Occipital lobe (tissue), 2 donors: ENCODE data around the gene ITPR1. TPM values are rescaled to one million over a fixed set of nuclear protein-coding genes. Genes with fewer than 3 reads are reported as not detected.

Experiments
- DNase-seq: peaks from one replicate; lab custom pipeline; 2025; lab: John Stamatoyannopoulos, UW
- total RNA-seq: library from RNA; depleted of rRNA; stranded (reverse); fragments of >200 nt; gene quantifications from one replicate; pipeline ENCODE4 v1.2.3, GENCODE V29; 2014

Gene ITPR1
- total RNA-seq, 1 donor from 2014 or later, result 136 TPM

DNA sequence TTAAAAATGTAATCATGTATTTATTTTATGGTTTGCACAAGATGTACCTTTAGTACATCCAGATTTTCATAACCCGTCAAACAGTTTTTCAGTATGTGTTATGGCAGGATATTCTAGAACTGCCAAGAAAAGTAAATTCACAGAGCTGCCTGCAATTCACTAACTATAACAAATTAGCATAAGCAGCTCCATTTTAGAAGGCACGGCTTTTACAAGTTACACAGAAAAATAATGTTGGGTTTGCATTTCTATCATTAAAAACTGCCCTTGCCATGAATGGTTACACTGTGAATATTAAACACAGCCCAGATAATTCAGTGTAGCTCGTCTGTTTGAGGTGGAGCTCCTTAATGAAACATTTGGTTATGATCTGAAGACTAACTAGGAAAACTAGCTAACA is 391.7 kb downstream of the ITPR1 start:
- no peak for DNase-seq

- no peak for DNase-seq
Observed at GRCh38 chr3:4885316-4885715, 392.2 kb downstream of the ITPR1 start.

GRCh38 chr3:4886448-4886847 is 393.3 kb downstream of the ITPR1 start:
- no peak for DNase-seq

DNA sequence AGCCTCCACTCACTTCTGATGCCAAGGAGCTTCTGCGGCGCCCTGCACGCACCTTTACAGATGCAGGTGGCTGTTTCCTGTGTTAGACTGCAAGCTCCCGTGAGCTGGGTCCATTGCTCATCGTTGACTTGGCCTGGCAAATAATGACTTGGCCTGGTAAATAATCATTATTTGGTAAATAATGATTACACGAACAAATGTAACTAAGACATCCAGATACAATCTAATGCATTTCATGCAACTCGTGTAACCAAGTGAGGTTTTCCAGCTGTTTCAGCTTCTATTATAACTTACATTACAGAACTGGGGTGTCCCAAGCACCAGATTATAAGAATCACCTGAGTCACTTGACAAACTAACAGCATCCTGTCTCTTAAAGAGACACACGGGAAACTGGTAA is 394.0 kb downstream of the ITPR1 start:
- DNase-seq, result no peak

- DNase-seq, result no peak
Observed at GRCh38 chr3:4888913-4889846, 396.0 kb downstream of the ITPR1 start.

DNA sequence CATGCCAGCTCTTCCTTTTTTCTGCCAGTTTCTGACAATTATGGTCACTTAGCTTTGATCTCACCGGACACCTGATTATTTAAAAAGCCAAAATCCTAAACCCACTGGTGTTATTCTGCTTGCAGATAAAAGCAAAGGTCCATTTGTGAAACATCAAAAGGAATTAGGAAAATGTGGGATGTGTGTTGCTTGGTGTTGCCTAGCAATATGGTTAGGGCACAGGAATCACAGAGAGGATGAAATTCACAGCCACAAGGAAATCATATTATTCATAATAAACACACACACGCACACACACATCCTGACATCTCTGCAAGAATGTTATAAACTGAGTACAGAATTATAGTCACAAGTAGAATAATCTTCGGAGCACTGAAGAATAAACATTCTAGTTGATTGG is 396.7 kb downstream of the ITPR1 start:
- DNase-seq, result no peak

DNA sequence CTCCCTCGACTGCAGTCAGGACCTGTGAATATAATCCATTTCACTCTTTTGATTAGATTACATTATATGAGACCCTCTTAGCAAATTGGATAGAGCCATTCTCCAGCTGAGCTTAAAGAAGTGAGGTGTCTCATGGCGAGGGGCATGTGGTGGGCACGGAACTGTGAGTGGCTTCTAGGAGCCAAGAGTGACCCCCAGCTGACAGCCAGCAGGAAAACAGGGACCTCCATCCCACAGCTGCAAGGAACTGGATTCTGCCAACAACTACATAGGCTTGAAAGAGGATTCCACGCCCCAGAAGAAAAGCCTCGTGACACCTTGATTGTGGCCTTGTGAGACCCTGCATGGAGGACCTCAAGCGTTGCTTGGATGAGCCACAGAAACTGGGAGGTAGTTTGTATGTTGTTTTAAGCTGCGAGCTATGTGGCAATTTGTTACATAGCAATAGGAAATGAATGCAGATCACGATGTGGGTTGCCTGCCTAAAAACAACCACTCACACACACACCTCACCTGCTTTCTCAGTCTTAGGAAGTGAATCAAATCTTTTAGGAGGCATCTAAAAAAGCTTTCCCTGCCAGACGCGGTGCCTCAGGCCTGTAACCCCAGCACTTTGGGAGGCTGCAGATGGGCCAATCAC is 401.9 kb downstream of the ITPR1 start:
- no peak for DNase-seq

DNA sequence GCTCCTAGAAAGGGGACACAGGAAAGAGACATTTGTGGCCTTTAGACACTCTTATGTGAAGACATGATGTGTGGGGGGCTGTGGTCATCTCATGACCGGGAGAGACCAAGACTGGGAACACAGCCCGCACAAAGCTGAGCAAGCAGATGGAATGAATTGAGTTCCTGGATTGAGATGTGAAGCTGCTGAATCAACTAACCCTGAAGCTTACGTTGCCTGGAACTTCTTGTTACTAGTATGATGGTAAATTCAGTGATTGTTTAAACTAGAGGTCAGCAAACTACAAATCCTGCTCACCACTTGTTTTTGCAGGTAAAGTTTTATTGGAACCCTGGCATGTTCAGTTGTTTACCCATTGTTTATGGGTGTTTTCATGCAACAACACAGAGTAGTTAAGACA is 402.7 kb downstream of the ITPR1 start:
- no peak for DNase-seq

Other genes starting within 250 kb of the ITPR1 start
- gene SETMAR, start 190.0 kb upstream of the ITPR1 start, total RNA-seq, result 41.5 TPM
- 36.8 TPM for gene SUMF1, start 26.1 kb upstream of the ITPR1 start, total RNA-seq